ENCODE measurements around the gene MAP2K3.
A peak's percentile ranks its signal among the peaks of the same experiment; 100 is the strongest.

Gene MAP2K3

GRCh38 chr17:21253646-21254441, 30.7 kb upstream of the MAP2K3 start:
- DNase-seq: no peak

DNA sequence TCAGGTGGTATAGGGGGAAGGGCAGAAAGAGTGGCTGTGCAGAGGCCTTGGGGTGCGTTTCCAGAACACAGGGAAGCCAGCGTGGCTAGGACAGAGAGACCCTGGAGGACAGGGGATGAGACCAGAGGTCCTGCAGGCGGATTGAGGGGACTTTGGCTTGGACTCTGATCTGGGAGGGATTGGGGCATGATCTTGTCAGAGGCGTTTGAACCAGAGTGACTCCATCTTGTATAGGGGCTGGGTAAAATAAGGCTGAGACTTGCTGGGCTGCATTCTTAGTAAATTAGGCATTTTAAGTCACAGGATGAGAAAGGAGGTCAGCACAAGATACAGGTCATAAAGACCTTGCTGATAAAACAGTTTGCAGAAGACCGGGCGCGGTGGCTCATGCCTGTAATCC, 25.9 kb upstream of the MAP2K3 start:
- no peak for DNase-seq

DNA sequence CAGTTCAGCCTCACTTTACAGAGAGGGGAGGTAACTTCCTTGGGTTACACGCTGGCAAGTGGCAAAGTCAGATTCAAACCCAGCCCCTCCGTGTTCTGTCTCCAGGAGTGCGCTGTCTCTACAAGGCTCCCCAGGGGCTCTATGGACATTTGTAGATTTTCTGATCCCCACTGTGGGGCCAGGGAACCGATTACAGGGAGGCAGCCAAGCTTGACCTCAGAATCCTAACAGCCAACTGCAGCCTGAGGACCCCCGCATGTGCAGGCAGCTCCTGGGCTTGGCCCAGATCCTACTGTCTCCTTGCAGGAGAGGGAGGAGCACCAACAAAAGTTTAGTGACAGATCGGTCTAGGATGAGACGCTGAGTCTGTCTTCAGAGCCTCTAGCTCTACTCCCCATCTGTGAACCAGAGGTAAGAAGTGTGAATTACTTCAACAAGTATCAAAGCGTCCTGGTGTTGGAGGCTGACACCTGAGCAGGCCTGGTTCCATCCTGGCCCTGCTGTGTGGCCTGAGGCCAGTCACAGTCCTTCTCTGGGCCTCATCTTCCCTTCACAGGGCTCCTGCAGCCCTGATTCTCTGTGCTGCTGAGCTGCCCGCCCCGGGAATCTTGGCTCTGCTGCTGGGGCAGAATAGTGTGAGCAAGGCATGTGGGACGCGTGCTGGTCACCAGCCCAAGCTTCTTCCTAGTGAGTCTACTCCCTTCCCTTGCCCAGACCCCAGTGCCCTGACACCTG, 22.1 kb upstream of the MAP2K3 start:
- DNase-seq: no peak

DNA sequence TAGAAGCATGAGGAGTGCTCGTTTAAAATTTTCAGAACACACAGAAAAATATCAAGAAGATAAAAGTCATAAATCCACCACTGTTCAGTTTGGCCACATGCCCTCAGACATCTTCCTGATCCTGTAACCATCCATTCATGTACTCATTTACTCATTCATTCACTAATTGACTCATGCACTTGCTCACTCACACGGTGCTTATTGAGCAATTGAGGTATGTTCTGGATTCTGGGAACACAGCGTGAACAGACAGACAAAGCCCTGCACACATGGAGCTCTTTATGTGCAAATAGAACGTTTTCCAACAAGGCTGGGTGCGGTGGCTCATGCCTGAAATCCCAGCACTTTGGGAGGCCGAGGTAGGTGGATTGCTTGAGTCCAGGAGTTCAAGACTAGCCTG, 21.1 kb upstream of the MAP2K3 start:
- DNase-seq: no peak

- DNase-seq: no peak
Observed at GRCh38 chr17:21268596-21269188, 15.8 kb upstream of the MAP2K3 start.

DNA sequence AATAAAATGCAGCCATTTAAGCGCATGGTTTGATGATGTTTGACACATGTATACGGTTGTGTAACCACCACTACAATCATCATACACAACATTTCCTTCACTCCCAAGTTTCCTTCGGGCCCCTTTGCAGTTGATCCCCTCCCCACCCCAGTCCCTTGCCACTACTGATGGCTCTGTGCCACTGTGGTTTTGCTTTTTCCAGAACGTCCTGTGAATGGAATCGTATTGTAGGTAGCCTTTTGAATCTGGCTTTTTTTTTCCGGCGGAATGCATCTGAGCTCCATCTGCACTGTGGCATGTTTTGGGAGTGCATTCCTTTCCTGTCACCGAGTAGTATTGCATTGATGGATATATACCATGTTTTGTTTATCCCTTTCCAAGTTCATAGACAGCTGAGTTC, 15.1 kb upstream of the MAP2K3 start:
- DNase-seq: no peak

GRCh38 chr17:21271454-21272183, 12.9 kb upstream of the MAP2K3 start:
- DNase-seq: no peak

DNA sequence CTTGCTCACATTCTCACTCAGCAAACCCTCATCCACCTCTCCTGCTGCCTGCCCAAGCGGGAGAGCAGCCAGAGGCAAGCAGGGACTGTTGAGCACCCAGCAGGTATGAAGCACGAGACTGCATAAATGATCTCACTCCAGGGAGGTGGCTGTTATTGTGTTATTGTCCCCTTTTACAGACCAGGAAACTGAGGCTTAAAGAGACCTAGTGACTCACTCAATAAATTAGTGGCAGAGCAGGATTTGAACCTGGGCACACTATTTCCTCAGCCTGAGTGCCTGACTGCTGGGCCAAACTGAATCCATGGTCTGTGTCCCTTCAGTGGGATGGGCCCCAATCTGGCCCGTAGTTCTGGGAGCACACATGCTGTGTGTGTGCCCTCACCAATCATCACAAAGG, 12.3 kb upstream of the MAP2K3 start:
- no peak for DNase-seq

DNA sequence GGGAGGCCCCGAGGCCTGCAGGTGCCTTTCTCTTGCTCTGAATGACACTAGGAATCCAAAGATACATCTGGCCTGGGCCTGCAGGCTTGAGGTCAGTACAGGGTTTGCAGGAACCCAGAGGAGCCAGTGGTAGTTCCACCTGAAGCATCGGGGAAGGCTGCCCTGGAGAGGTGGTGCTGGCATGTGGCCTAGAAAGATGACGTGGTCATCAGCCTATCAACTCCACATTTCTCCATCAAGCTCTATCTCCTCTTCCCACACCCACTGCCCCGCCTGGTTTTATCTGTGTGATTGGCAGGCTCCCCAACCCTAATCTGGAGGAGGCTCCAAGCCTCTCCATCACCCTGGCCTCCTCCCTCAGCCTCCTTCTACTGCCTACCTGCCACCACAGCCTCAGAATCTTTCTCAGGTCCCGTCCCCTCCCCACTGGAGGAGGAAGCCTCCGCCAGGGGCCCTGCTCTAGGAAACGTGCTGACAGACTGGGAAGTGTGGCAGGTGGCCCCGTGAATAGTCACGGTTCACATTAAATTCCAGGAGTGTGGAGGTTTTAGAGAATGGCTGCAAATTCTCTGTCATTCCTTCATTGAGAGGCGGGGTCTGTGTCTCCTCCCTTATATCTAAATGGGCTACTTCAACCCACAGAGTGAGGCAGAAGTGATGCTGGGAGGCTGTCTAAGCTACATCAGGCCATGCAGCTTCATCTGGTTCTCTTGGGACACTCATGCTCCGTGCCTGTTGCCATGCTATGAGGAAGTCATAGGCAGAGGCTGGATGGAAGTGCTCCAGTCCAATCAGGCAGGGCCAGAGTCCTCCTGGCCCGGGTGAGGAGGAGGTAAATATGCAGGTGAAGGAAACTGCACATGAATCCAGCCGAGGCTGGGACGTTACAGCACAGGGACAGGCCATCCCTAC, 11.4 kb upstream of the MAP2K3 start:
- no peak for DNase-seq

GRCh38 chr17:21275047-21275578, 9.4 kb upstream of the MAP2K3 start:
- no peak for DNase-seq

- peak; percentile 53 for DNase-seq
Observed at GRCh38 chr17:21275579-21276263, 8.8 kb upstream of the MAP2K3 start.

- no peak for DNase-seq
Observed at GRCh38 chr17:21276264-21276588, 8.3 kb upstream of the MAP2K3 start.

DNA sequence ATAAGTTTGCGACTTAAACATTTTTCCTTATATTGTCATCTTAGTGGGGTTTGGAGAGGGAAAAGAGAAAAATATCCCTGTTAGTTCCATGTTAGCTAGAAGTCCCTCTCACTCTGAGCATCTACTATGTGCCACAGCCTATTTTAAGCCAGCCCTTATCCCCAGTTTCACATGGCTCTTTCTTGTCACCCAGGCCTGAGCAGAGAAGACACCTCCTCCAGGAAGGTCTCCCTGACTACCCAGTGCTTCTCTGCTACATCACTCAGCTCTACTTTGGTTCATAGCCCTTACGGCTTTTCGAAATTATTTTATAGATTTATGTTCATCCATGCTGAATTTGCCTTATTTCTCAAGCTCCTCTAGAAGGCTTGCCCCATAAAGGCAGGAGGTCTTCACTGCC, 7.2 kb upstream of the MAP2K3 start:
- no peak for DNase-seq

DNA sequence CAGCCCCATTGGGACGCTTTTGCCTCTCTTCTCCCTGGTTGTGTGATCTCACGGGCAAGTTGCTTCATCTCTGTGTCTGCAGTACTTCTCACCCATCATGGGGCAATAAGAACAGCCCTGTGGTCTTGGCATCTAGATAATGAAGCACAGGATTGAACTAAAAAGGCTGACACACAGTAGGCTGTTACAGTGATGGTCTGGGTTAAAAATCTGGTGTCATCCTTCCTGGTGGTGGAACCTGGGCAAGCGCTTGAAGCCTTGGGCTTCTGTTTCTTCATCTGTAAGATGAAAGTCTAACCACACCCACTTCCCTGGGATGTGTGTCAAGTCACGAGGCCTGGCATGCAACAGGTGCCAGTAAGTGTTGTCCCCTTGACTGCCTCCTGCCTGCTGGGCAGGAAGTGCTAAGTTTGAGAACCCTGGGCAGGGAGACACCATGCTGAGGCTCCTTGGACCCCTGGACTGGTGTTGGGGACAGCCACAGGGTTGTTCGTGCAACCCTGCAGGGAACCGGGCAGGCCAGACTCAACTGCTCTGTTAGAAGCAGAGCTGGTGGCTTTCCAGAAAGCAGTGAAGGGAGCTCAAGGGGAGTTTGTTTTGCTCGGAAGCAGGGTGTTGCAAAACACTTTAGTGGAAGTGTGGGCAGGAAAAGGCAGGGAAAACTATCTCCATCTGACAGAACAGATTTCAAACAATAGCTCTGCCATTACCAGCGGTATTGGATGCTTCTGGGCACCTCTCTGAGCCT, 5.9 kb upstream of the MAP2K3 start:
- no peak for DNase-seq

DNA sequence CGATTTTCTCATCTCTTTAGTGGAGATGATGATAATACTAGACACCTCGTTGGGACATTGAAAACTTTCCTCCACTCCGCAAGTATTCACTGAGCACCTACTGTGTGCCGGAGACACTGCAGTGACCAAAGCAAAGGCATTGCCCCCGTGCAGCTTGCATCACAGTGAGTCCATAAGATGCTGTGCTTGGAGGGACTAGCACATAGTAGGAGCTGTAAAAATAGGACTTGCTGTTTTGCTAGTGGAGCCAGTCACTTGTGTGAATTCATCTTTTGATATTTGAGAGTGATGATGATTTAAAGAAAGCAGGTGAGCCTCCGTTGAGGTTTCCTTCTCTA, 5.3 kb upstream of the MAP2K3 start:
- no peak for DNase-seq

GRCh38 chr17:21279582-21279981, 4.9 kb upstream of the MAP2K3 start:
- no peak for DNase-seq

GRCh38 chr17:21280081-21280518, 4.4 kb upstream of the MAP2K3 start:
- peak; percentile 59 for DNase-seq

DNA sequence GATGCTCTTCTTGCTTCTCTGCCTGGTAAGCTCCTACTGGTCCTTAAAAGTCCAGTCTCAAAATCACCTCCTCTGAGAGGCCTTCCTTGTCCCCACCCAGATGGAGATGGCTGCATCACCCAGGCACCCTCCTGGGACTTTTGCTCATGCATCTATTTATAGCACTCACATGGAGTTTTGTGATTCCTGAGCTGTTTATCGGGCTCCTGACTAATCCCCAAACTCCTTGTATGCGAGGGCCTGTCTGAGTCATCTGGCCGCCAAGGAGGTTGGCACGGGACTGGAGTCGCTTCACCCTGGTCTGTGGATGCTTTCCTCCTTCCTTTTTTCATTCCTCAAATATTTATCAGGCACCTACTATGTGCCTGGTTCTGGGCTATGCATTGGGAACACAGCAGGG, 2.3 kb upstream of the MAP2K3 start:
- no peak for DNase-seq

- DNase-seq: no peak
Observed at GRCh38 chr17:21282850-21283249, 1.7 kb upstream of the MAP2K3 start.

GRCh38 chr17:21283482-21284318, 811 bp upstream of the MAP2K3 start:
- DNase-seq: no peak

Measured in NCI-H1092 (cell line).